K562 (cell line): ENCODE data around the gene GDF9. TPM values are rescaled to one million over a fixed set of nuclear protein-coding genes. Genes with fewer than 3 reads are reported as not detected.

Source experiments
- ARID1B ChIP-seq: fragments of 450-650 bp; IDR thresholded peaks from 2 replicates; pipeline ENCODE4 v1.6.1; 2016; ENCODE audit warnings: antibody characterized with exemption, mild to moderate bottlenecking, inconsistent platforms
- CHD2 ChIP-seq: IDR thresholded peaks from 2 replicates; pipeline ENCODE4 v1.6.1; 2011; ENCODE audit warnings: low read depth, low read length
- CTBP1 ChIP-seq: fragments of 450-650 bp; IDR thresholded peaks from 2 replicates; pipeline ENCODE4 v1.6.1; 2016; ENCODE audit warnings: borderline replicate concordance
- HDAC2 ChIP-seq: fragments of 450-650 bp; IDR thresholded peaks from 2 replicates; pipeline ENCODE4 v1.6.1; 2016; ENCODE audit warnings: mild to moderate bottlenecking
- MEIS2 ChIP-seq: fragments of 450-650 bp; IDR thresholded peaks from 2 replicates; pipeline ENCODE4 v1.6.1; 2014; ENCODE audit warnings: mild to moderate bottlenecking; ENCODE audit not compliant: partially characterized antibody
- NR2C1 ChIP-seq, 2 experiments: fragments of 450-650 bp; IDR thresholded peaks; 2 replicates each; pipeline ENCODE4 v1.6.1; 2017; ENCODE audit warnings: mild to moderate bottlenecking in 2 of 2, antibody characterized with exemption in 1 of 2, inconsistent platforms in 1 of 2, missing compliant biosample characterization in 1 of 2, missing genetic modification characterization in 1 of 2
- POLR2A ChIP-seq: fragments of 450-650 bp; conservative IDR thresholded peaks from 2 replicates; pipeline ENCODE4 v1.6.1; 2016
- RAD21 ChIP-seq, 2 experiments: fragments of 250-450 bp in 1 of 2; fragments of 450-650 bp in 1 of 2; sonication (Bioruptor Pico) in 1 of 2; formaldehyde crosslinking in 1 of 2; IDR thresholded peaks in 1 of 2; conservative IDR thresholded peaks in 1 of 2; 2 replicates each; pipeline versions ENCODE4 v1.4.0 to v1.8.0; 2020 to 2022; ENCODE audit warnings: mild to moderate bottlenecking in 2 of 2, moderate library complexity in 1 of 2
- RCOR1 ChIP-seq, 2 experiments: IDR thresholded peaks; 2 replicates each; pipeline ENCODE4 v1.6.1; 2012; ENCODE audit warnings: low read depth in 2 of 2, low read length in 2 of 2, borderline replicate concordance in 1 of 2, improper control_type of control experiment in 1 of 2
- SIX5 ChIP-seq, 2 experiments: IDR thresholded peaks; 2 replicates each; pipeline ENCODE4 v1.6.1; 2011; ENCODE audit warnings: low read length in 2 of 2, borderline replicate concordance in 1 of 2, low read depth in 1 of 2, mild to moderate bottlenecking in 1 of 2, moderate library complexity in 1 of 2; ENCODE audit not compliant: insufficient read depth in 1 of 2
- SOX6 ChIP-seq: fragments of 450-650 bp; IDR thresholded peaks from 2 replicates; pipeline ENCODE4 v1.6.1; 2014; ENCODE audit warnings: mild to moderate bottlenecking
- SP1 ChIP-seq: sonication (generic); formaldehyde crosslinking; IDR thresholded peaks from 2 replicates; pipeline ENCODE4 v1.8.1; 2022; ENCODE audit warnings: mild to moderate bottlenecking, missing genetic modification reagents
- SPI1 ChIP-seq: IDR thresholded peaks from 2 replicates; pipeline ENCODE4 v1.6.1; 2011; ENCODE audit warnings: low read depth, low read length, control low read depth, borderline replicate concordance
- ZFX ChIP-seq: sonication (generic); formaldehyde crosslinking; IDR thresholded peaks from 2 replicates; pipeline ENCODE4 v1.8.0; 2022; ENCODE audit warnings: mild to moderate bottlenecking, missing genetic modification reagents, moderate library complexity
- ZNF24 ChIP-seq: fragments of 450-650 bp; IDR thresholded peaks from 2 replicates; pipeline ENCODE4 v1.6.1; 2016
- ZNF75A ChIP-seq: fragments of 450-650 bp; formaldehyde crosslinking; IDR thresholded peaks from 2 replicates; pipeline ENCODE4 v1.4.0; 2020; ENCODE audit warnings: mild to moderate bottlenecking
- ZNF79 ChIP-seq: fragments of 250-450 bp; sonication (Bioruptor Pico); IDR thresholded peaks from 2 replicates; pipeline ENCODE4 v1.4.0; 2020; ENCODE audit warnings: low read depth, mild to moderate bottlenecking, moderate library complexity
- polyA plus RNA-seq, 8 experiments: library from polyadenylated mRNA; depleted of rRNA in 4 of 8; stranded (reverse) in 5 of 8; unstranded in 3 of 8; fragments of >200 nt; fragmentation: Nextera tagmentation in 2 of 8; fragmentation: Illumina TruSeq in 1 of 8; extraction: Ambion mirVana in 2 of 8; extraction: Trizol in 1 of 8; gene quantifications; 2 replicates each; pipeline versions ENCODE4 v1.2.1 to v1.2.3, GENCODE V29; 2011 to 2014; ENCODE audit warnings: inconsistent platforms in 1 of 8, missing spikeins in 1 of 8
- total RNA-seq, 7 experiments: library from RNA; depleted of rRNA in 6 of 7; stranded (reverse); fragments of >200 nt in 6 of 7; fragmentation: Illumina TruSeq in 2 of 7; extraction: Trizol in 2 of 7; gene quantifications; 2 replicates each; pipeline versions ENCODE4 v1.2.1 to v1.2.3, GENCODE V29; 2011 to 2021; ENCODE audit warnings: low replicate concordance in 1 of 7
- TF ChIP-seq, protein P1 (sequence below), 2 experiments: IDR thresholded peaks in 1 of 2; conservative IDR thresholded peaks in 1 of 2; 2 replicates each; pipeline ENCODE4 v1.6.1; 2016; ENCODE audit warnings: low read depth in 2 of 2, mild to moderate bottlenecking in 1 of 2, missing compliant biosample characterization in 1 of 2, missing genetic modification characterization in 1 of 2, moderate library complexity in 1 of 2
- TF ChIP-seq, protein P2 (sequence below): sonication (generic); formaldehyde crosslinking; IDR thresholded peaks from 2 replicates; pipeline ENCODE4 v1.8.0; 2022; ENCODE audit warnings: missing genetic modification reagents, mild to moderate bottlenecking, moderate library complexity, borderline replicate concordance
- TF ChIP-seq, protein P3 (sequence below): IDR thresholded peaks from 3 replicates; pipeline ENCODE4 v1.6.1; 2011; ENCODE audit warnings: borderline replicate concordance, mild to moderate bottlenecking; ENCODE audit not compliant: insufficient read length, insufficient read depth
- TF ChIP-seq, protein P4 (sequence below): fragments of 200-800 bp; sonication (Bioruptor generic); IDR thresholded peaks from 2 replicates; pipeline ENCODE4 v1.6.1; 2017; ENCODE audit warnings: missing genetic modification characterization, missing compliant biosample characterization

The GDF9 gene
- total and polyA plus RNA-seq, 9 of the 15 experiments (the other 6 are each of a cell fraction or from before 2014, with no cell fraction given): 0.10 to 0.70 (median 0.20) TPM; not detected in 1

DNA sequence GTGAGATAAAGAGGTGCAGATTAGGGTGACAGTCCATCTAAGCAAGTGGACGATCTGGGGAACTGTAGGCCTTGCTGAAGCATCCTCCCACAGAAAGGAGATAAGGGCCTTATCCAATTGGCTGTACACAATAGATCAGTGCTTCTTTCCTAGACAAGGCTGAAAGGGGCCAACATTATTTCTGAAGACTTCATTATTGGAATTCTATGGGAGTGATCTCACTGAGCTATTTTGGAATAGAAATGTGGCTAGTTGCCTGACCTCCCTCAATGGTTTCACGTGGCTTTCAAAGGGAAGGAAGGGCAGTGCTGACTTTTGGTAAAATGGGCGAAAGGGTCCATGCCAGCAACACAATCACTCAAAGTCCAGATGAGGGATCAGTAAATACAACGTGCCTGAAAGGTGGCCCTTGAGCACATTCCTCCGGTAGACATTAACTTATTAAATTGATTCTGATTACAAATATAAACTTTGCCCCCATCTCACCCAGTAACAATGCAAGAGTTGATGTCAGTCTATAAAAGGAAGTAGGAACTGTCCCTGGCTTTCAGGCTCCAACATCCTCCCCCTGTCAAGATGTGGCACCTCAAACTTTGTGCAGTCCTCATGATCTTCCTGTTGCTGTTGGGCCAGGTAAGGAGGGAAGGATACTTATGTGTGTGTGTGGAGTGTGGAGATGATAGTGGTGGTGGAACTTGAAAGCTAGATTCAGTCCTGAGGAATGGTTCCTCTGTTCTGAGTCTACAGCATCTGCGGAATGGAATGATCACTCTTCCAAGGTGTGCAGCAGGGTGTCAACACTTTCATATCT lies 7.1 kb upstream of the GDF9 start, which contains the start of gene LEAP2 (continued):
- TF ChIP-seq, protein P1, sequence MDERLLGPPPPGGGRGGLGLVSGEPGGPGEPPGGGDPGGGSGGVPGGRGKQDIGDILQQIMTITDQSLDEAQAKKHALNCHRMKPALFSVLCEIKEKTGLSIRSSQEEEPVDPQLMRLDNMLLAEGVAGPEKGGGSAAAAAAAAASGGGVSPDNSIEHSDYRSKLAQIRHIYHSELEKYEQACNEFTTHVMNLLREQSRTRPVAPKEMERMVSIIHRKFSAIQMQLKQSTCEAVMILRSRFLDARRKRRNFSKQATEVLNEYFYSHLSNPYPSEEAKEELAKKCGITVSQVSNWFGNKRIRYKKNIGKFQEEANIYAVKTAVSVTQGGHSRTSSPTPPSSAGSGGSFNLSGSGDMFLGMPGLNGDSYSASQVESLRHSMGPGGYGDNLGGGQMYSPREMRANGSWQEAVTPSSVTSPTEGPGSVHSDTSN (CRISPR knock-in tag; IDR thresholded peaks at IDR 0.05; ENCODE audit: low read depth): no peak
- TF ChIP-seq, protein P1 (tag; conservative IDR thresholded peaks at IDR 0.05; ENCODE audit: low read depth): peak; percentile 46; the same call in 1 of the 2 replicates
- TF ChIP-seq, protein P2, sequence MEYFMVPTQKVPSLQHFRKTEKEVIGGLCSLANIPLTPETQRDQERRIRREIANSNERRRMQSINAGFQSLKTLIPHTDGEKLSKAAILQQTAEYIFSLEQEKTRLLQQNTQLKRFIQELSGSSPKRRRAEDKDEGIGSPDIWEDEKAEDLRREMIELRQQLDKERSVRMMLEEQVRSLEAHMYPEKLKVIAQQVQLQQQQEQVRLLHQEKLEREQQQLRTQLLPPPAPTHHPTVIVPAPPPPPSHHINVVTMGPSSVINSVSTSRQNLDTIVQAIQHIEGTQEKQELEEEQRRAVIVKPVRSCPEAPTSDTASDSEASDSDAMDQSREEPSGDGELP (CRISPR knock-in tag): 0 out of 2 replicates have a peak, but pooled peaks have one; percentile 36
- no peak for TF ChIP-seq SIX5 (IDR thresholded peaks at IDR 0.05; ENCODE audit: borderline replicate concordance in 1 of 2, insufficient read depth in 1 of 2, low read depth in 1 of 2, low read length in 2 of 2)
- no peak for TF ChIP-seq ZNF79
- no peak for TF ChIP-seq CHD2
- peak; percentile 81 for TF ChIP-seq MEIS2
- peak; percentile 66 for TF ChIP-seq SOX6
- TF ChIP-seq RCOR1 (IDR thresholded peaks at IDR 0.05; ENCODE audit: borderline replicate concordance in 1 of 2, low read depth in 2 of 2, low read length in 2 of 2): peak in 1 of 2 experiments; percentile 91; a peak in 2 of 4 replicates
- TF ChIP-seq HDAC2: peak; percentile 56; the same call in 1 of the 2 replicates
- TF ChIP-seq, protein P3, sequence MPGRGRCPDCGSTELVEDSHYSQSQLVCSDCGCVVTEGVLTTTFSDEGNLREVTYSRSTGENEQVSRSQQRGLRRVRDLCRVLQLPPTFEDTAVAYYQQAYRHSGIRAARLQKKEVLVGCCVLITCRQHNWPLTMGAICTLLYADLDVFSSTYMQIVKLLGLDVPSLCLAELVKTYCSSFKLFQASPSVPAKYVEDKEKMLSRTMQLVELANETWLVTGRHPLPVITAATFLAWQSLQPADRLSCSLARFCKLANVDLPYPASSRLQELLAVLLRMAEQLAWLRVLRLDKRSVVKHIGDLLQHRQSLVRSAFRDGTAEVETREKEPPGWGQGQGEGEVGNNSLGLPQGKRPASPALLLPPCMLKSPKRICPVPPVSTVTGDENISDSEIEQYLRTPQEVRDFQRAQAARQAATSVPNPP: no peak
- TF ChIP-seq, protein P4, sequence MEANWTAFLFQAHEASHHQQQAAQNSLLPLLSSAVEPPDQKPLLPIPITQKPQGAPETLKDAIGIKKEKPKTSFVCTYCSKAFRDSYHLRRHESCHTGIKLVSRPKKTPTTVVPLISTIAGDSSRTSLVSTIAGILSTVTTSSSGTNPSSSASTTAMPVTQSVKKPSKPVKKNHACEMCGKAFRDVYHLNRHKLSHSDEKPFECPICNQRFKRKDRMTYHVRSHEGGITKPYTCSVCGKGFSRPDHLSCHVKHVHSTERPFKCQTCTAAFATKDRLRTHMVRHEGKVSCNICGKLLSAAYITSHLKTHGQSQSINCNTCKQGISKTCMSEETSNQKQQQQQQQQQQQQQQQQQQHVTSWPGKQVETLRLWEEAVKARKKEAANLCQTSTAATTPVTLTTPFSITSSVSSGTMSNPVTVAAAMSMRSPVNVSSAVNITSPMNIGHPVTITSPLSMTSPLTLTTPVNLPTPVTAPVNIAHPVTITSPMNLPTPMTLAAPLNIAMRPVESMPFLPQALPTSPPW: 0 out of 2 replicates have a peak, but pooled peaks have one; percentile 3
- peak; percentile 86 for TF ChIP-seq CTBP1
- TF ChIP-seq ZNF75A: no peak
- no peak for TF ChIP-seq NR2C1 (IDR thresholded peaks at IDR 0.05)
- TF ChIP-seq NR2C1 (tag; IDR thresholded peaks at IDR 0.05): no peak
- no peak for TF ChIP-seq ZNF24
- 0 out of 2 replicates have a peak, but pooled peaks have one; percentile 8 for TF ChIP-seq SP1
- TF ChIP-seq RAD21 (CRISPR knock-in tag; conservative IDR thresholded peaks at IDR 0.05 in 1 of 2, IDR thresholded peaks at IDR 0.05 in 1 of 2): peak in 1 of 2 experiments; percentile 7; a peak in 1 of 4 replicates
- no peak for TF ChIP-seq SPI1
- TF ChIP-seq POLR2A: 0 out of 2 replicates have a peak, but pooled peaks have one; percentile 36
- peak; percentile 22; the same call in 1 of the 2 replicates for TF ChIP-seq ARID1B
- TF ChIP-seq ZFX (CRISPR knock-in tag): peak; percentile 46
